Testis (tissue), 3 donors: ENCODE measurements around the gene GSG1L. TPM values are rescaled to one million over a fixed set of nuclear protein-coding genes. Genes with fewer than 3 reads are reported as not detected.

Experiments used
- DNase-seq: peaks from one replicate; pipeline ENCODE4 v3.0.0-alpha.2; 2019
- H3K27ac ChIP-seq, 2 donors: fragments of 200-600 bp; sonication (generic); one replicate each; pipeline ENCODE4 v1.5.1; 2019
- H3K27me3 ChIP-seq: fragments of 200-600 bp; sonication (generic); one replicate; pipeline ENCODE4 v1.5.1; 2019
- H3K36me3 ChIP-seq: fragments of 200-600 bp; sonication (generic); one replicate; pipeline ENCODE4 v1.5.1; 2017; ENCODE audit warnings: low read depth; ENCODE audit errors: missing control alignments
- H3K4me1 ChIP-seq: fragments of 200-600 bp; sonication (generic); one replicate; pipeline ENCODE4 v1.5.1; 2019
- H3K4me3 ChIP-seq, 2 donors: fragments of 200-600 bp; sonication (generic); one replicate each; pipeline ENCODE4 v1.5.1; 2017 to 2019
- H3K9me3 ChIP-seq: fragments of 200-600 bp; sonication (generic); one replicate; pipeline ENCODE4 v1.5.1; 2017
- POLR2A ChIP-seq: fragments of 450-650 bp; IDR thresholded peaks from one replicate; pipeline ENCODE4 v1.6.1; 2017; ENCODE audit warnings: antibody characterized with exemption, mild to moderate bottlenecking, moderate library complexity
- WGBS, 2 donors: methylation state at CpG; one replicate each; pipeline ENCODE4 v1.1.5; 2018; 5-methylcytosine and 5-hydroxymethylcytosine counted together
- intact Hi-C: fragments of 100-400 bp; cut with DNase I; formaldehyde crosslinking; loops from one replicate; pipeline ENCODE4 v1.15.1; 2023; ENCODE audit warnings: low total_unique reads
- polyA plus RNA-seq: library from polyadenylated mRNA; stranded (reverse); fragments of 350-450 nt; fragmentation: Illumina TruSeq; extraction: RNeasy Lipid Tissue Mini Kit (QIAGEN cat#74804); gene quantifications from one replicate; pipeline ENCODE4 v1.2.3, GENCODE V29; 2014; ENCODE audit warnings: low read depth, low replicate concordance; ENCODE audit not compliant: insufficient read depth
- total RNA-seq, 2 donors: library from RNA; depleted of rRNA; stranded (reverse); fragments of >200 nt; gene quantifications; one replicate each; pipeline ENCODE4 v1.2.3, GENCODE V29; 2016
- TF ChIP-seq, protein P1 (sequence below), 3 experiments: fragments of 450-650 bp in 2 of 3; fragments of 200-600 bp in 1 of 3; sonication (generic) in 1 of 3; IDR thresholded peaks; one replicate each; pipeline ENCODE4 v1.5.1; 2016 to 2019; ENCODE audit warnings: antibody characterized with exemption in 3 of 3, mild to moderate bottlenecking in 2 of 3, moderate library complexity in 1 of 3

The GSG1L gene
- total and polyA plus RNA-seq, 3 donors from 2014 or later, result 1.1 to 2.8 (median 1.9) TPM

- H3K4me1 ChIP-seq, result no peaks in the 10 kb centered on the region
- H3K4me3 ChIP-seq, result no peak overlapping the region
- no peaks in the 10 kb centered on the region for H3K36me3 ChIP-seq
- 77 to 78% methylated on average over 6 to 12 of the region's 12 CpGs for WGBS, 2 donors
- TF ChIP-seq POLR2A, result no peak
- TF ChIP-seq, protein P1, sequence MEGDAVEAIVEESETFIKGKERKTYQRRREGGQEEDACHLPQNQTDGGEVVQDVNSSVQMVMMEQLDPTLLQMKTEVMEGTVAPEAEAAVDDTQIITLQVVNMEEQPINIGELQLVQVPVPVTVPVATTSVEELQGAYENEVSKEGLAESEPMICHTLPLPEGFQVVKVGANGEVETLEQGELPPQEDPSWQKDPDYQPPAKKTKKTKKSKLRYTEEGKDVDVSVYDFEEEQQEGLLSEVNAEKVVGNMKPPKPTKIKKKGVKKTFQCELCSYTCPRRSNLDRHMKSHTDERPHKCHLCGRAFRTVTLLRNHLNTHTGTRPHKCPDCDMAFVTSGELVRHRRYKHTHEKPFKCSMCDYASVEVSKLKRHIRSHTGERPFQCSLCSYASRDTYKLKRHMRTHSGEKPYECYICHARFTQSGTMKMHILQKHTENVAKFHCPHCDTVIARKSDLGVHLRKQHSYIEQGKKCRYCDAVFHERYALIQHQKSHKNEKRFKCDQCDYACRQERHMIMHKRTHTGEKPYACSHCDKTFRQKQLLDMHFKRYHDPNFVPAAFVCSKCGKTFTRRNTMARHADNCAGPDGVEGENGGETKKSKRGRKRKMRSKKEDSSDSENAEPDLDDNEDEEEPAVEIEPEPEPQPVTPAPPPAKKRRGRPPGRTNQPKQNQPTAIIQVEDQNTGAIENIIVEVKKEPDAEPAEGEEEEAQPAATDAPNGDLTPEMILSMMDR (IDR thresholded peaks at IDR 0.05), result no peak
- no peak for DNase-seq
- intact Hi-C loops, result no loop called here
- H3K27me3 ChIP-seq, result no peaks in the 10 kb centered on the region
- no peaks in the 10 kb centered on the region for H3K9me3 ChIP-seq
- H3K27ac ChIP-seq, result no peak overlapping the region
Observed at GRCh38 chr16:28108590-28109247, 45.2 kb upstream of the GSG1L start.

GRCh38 chr16:28107232-28107631 lies 43.7 kb upstream of the GSG1L start:
- intact Hi-C loops, result no loop called here
- H3K9me3 ChIP-seq, result no peaks in the 10 kb centered on the region
- 69 to 74% methylated on average over 7 to 8 of the region's 8 CpGs for WGBS, 2 donors
- no peak overlapping the region for H3K4me3 ChIP-seq
- H3K27me3 ChIP-seq, result no peaks in the 10 kb centered on the region
- DNase-seq, result no peak
- no peak overlapping the region for H3K27ac ChIP-seq
- H3K4me1 ChIP-seq, result no peaks in the 10 kb centered on the region
- no peaks in the 10 kb centered on the region for H3K36me3 ChIP-seq
- no peak for TF ChIP-seq POLR2A
- TF ChIP-seq, protein P1 (IDR thresholded peaks at IDR 0.05), result no peak

GRCh38 chr16:28106467-28107215 lies 43.1 kb upstream of the GSG1L start:
- no peaks in the 10 kb centered on the region for H3K36me3 ChIP-seq
- H3K4me3 ChIP-seq, result no peak overlapping the region
- WGBS, 2 donors, result 90 to 94% methylated on average over 5 of the region's 5 CpGs
- H3K9me3 ChIP-seq, result no peaks in the 10 kb centered on the region
- intact Hi-C loops, result no loop called here
- TF ChIP-seq POLR2A, result no peak
- TF ChIP-seq, protein P1 (IDR thresholded peaks at IDR 0.05), result no peak
- no peaks in the 10 kb centered on the region for H3K27me3 ChIP-seq
- no peak for DNase-seq
- H3K27ac ChIP-seq, result no peak overlapping the region
- no peaks in the 10 kb centered on the region for H3K4me1 ChIP-seq

- TF ChIP-seq, protein P1 (IDR thresholded peaks at IDR 0.05), result no peak
- TF ChIP-seq POLR2A, result no peak
- H3K36me3 ChIP-seq, result no peaks in the 10 kb centered on the region
- no peak overlapping the region for H3K27ac ChIP-seq
- no peak for DNase-seq
- no peaks in the 10 kb centered on the region for H3K4me1 ChIP-seq
- H3K4me3 ChIP-seq, result no peak overlapping the region
- H3K27me3 ChIP-seq, result no peaks in the 10 kb centered on the region
- H3K9me3 ChIP-seq, result no peaks in the 10 kb centered on the region
- 91 to 97% methylated on average over 6 to 7 of the region's 7 CpGs for WGBS, 2 donors
- intact Hi-C loops, result no loop called here
Observed at GRCh38 chr16:28105954-28106353, 42.4 kb upstream of the GSG1L start.
